Measurements from ENCODE around the gene ECSCR.

- TF ChIP-seq CTCF (IDR thresholded peaks at IDR 0.05) (no peak), POLR2A (IDR thresholded peaks at IDR 0.05) (no peak)
These were observed 30.8 kb downstream of the ECSCR start for GRCh38 chr5:139431706-139432105.

All from transverse colon (tissue), 3 donors.